ENCODE data around the gene SYNE1. TPM values are rescaled to one million over a fixed set of nuclear protein-coding genes. Genes with fewer than 3 reads are reported as not detected.

The SYNE1 gene
- total and polyA plus RNA-seq, 2 experiments from 2014 or later = 14.6 to 83.9 TPM

- DNase-seq (ENCODE audit: low read depth in 1 of 2, low spot score in 1 of 2) = no peak
- no peak for TF ChIP-seq CTCF (IDR thresholded peaks at IDR 0.05; ENCODE audit: low read depth, low read length)
- Histone ChIP-seq H3K4me1 (ENCODE audit: low read depth) (no peaks in the 10 kb centered on the region), H3K4me3 (no peak overlapping the region), H3K9me3 (ENCODE audit: low read depth) (no peaks in the 10 kb centered on the region), H3K27ac (no peak overlapping the region), H3K36me3 (no peaks in the 10 kb centered on the region), H3K27me3 (no peaks in the 10 kb centered on the region)
Observed at GRCh38 chr6:152557502-152557901, 79.7 kb downstream of the SYNE1 start.

GRCh38 chr6:152554851-152555250 lies 82.3 kb downstream of the SYNE1 start:
- DNase-seq (ENCODE audit: low read depth in 1 of 2, low spot score in 1 of 2) = no peak
- Histone ChIP-seq H3K27me3 (no peaks in the 10 kb centered on the region), H3K4me1 (ENCODE audit: low read depth) (no peaks in the 10 kb centered on the region), H3K27ac (no peak overlapping the region), H3K9me3 (ENCODE audit: low read depth) (no peaks in the 10 kb centered on the region), H3K4me3 (no peak overlapping the region), H3K36me3 (no peaks in the 10 kb centered on the region)
- TF ChIP-seq CTCF (IDR thresholded peaks at IDR 0.05; ENCODE audit: low read depth, low read length) = no peak

GRCh38 chr6:152552616-152553209 lies 84.4 kb downstream of the SYNE1 start:
- Histone ChIP-seq H3K4me1 (ENCODE audit: low read depth) (no peaks in the 10 kb centered on the region), H3K9me3 (ENCODE audit: low read depth) (no peaks in the 10 kb centered on the region), H3K4me3 (no peak overlapping the region), H3K36me3 (no peaks in the 10 kb centered on the region), H3K27me3 (no peaks in the 10 kb centered on the region), H3K27ac (no peak overlapping the region)
- DNase-seq (ENCODE audit: low read depth in 1 of 2, low spot score in 1 of 2) = peak; percentile 80 to 85
- TF ChIP-seq CTCF (IDR thresholded peaks at IDR 0.05; ENCODE audit: low read depth, low read length) = peak; percentile 89

GRCh38 chr6:152543519-152543918 lies 93.6 kb downstream of the SYNE1 start:
- H3K9me3 ChIP-seq (ENCODE audit: low read depth) = no peaks in the 10 kb centered on the region
- H3K4me3 ChIP-seq = no peak overlapping the region
- TF ChIP-seq CTCF (IDR thresholded peaks at IDR 0.05; ENCODE audit: low read depth, low read length) = no peak
- H3K4me1 ChIP-seq (ENCODE audit: low read depth) = no peaks in the 10 kb centered on the region
- no peak for DNase-seq (ENCODE audit: low read depth in 1 of 2, low spot score in 1 of 2)
- no peak overlapping the region for H3K27ac ChIP-seq
- H3K27me3 ChIP-seq = no peaks in the 10 kb centered on the region
- H3K36me3 ChIP-seq = no peaks in the 10 kb centered on the region

- Histone ChIP-seq H3K4me1 (ENCODE audit: low read depth) (no peaks in the 10 kb centered on the region), H3K4me3 (no peak overlapping the region), H3K27ac (no peak overlapping the region), H3K36me3 (no peaks in the 10 kb centered on the region), H3K9me3 (ENCODE audit: low read depth) (no peaks in the 10 kb centered on the region), H3K27me3 (no peaks in the 10 kb centered on the region)
- TF ChIP-seq CTCF (IDR thresholded peaks at IDR 0.05; ENCODE audit: low read depth, low read length) = no peak
- DNase-seq (ENCODE audit: low read depth in 1 of 2, low spot score in 1 of 2) = no peak
Observed at GRCh38 chr6:152540381-152540780, 96.8 kb downstream of the SYNE1 start.

All from cardiac muscle cell (in vitro differentiated cells and primary cell).